ENCODE results near the gene STAU1. TPM values are rescaled to one million over a fixed set of nuclear protein-coding genes. Genes with fewer than 3 reads are reported as not detected.

The STAU1 gene
- total RNA-seq, 4 donors from 2014 or later, result 39.1 to 61.4 (median 54.4) TPM

GRCh38 chr20:49229381-49229780, 41.2 kb upstream of the STAU1 start:
- in situ Hi-C loops (cut with MboI; ENCODE audit: low sequenced_read_pairs in 4 of 4), result no loop called here

GRCh38 chr20:49228676-49229075, 40.5 kb upstream of the STAU1 start:
- Histone ChIP-seq H3K9me3 (no peaks in the 10 kb centered on the region), H3K4me3 (no peak overlapping the region), H3K27me3 (no peaks in the 10 kb centered on the region), H3K4me1 (no peaks in the 10 kb centered on the region), H3K36me3 (peaks cover 0 to 97% of the 10 kb centered on the region in 2 donors), H3K27ac (no peak overlapping the region)
- in situ Hi-C loops (cut with MboI; ENCODE audit: low sequenced_read_pairs in 4 of 4) (no loop called here), intact Hi-C loops (cut with DNase I; ENCODE audit: low total_unique reads) (no loop called here)
- ATAC-seq (no peak), DNase-seq (no peak)
- TF ChIP-seq CTCF (IDR thresholded peaks at IDR 0.05 in 4 of 5, conservative IDR thresholded peaks at IDR 0.05 in 1 of 5), result no peak
- TF ChIP-seq POLR2A (IDR thresholded peaks at IDR 0.05), result no peak

More at GRCh38 chr20:49229381-49229780, 41.2 kb upstream of the STAU1 start:
- Histone ChIP-seq H3K4me3 (no peak overlapping the region), H3K36me3 (peaks cover 0 to 97% of the 10 kb centered on the region in 2 donors), H3K9me3 (no peaks in the 10 kb centered on the region), H3K27me3 (no peaks in the 10 kb centered on the region), H3K4me1 (no peaks in the 10 kb centered on the region), H3K27ac (no peak overlapping the region)
- no peak for ATAC-seq
- intact Hi-C loops (cut with DNase I; ENCODE audit: low total_unique reads), result no loop called here
- DNase-seq, result no peak
- no peak for TF ChIP-seq POLR2A (IDR thresholded peaks at IDR 0.05)
- no peak for TF ChIP-seq CTCF (IDR thresholded peaks at IDR 0.05 in 4 of 5, conservative IDR thresholded peaks at IDR 0.05 in 1 of 5)

GRCh38 chr20:49225896-49226295, 37.8 kb upstream of the STAU1 start:
- in situ Hi-C loops (cut with MboI; ENCODE audit: low sequenced_read_pairs in 4 of 4) (no loop called here), intact Hi-C loops (cut with DNase I; ENCODE audit: low total_unique reads) (no loop called here)
- TF ChIP-seq CTCF (IDR thresholded peaks at IDR 0.05 in 4 of 5, conservative IDR thresholded peaks at IDR 0.05 in 1 of 5), result no peak
- no peak for TF ChIP-seq POLR2A (IDR thresholded peaks at IDR 0.05)
- no peak for ATAC-seq
- Histone ChIP-seq H3K27me3 (no peaks in the 10 kb centered on the region), H3K27ac (no peak overlapping the region), H3K4me1 (no peaks in the 10 kb centered on the region), H3K36me3 (peaks cover 0 to 97% of the 10 kb centered on the region in 2 donors), H3K9me3 (no peaks in the 10 kb centered on the region), H3K4me3 (no peak overlapping the region)
- DNase-seq, result no peak

- in situ Hi-C loops (cut with MboI; ENCODE audit: low sequenced_read_pairs in 4 of 4) (loop anchor here (5.0 kb wide), 1 partner anchor 88 kb away; no protein-coding TSS in a partner anchor), intact Hi-C loops (cut with DNase I; ENCODE audit: low total_unique reads) (loop anchor here (1.0 to 2.0 kb wide), 3 partner anchors 32 to 173 kb away; partner anchors contain the start of genes CSE1L, STAU1 and ZNFX1)
- Histone ChIP-seq H3K4me3 (peak overlapping the region; percentile 81 to 86 (median 84)), H3K9me3 (no peaks in the 10 kb centered on the region), H3K4me1 (peaks cover 10 to 15% of the 10 kb centered on the region in 2 donors), H3K27me3 (no peaks in the 10 kb centered on the region), H3K36me3 (peaks cover 0 to 43% of the 10 kb centered on the region in 2 donors), H3K27ac (peak overlapping the region; percentile 89 to 91 (median 90))
- TF ChIP-seq POLR2A (IDR thresholded peaks at IDR 0.05) (no peak), CTCF (IDR thresholded peaks at IDR 0.05 in 4 of 5, conservative IDR thresholded peaks at IDR 0.05 in 1 of 5) (no peak)
- no peak for DNase-seq
- ATAC-seq, result no peak
These were observed 32.0 kb upstream of the STAU1 start for GRCh38 chr20:49219924-49220831.

Data from gastrocnemius medialis (tissue), 4 donors.